ENCODE data around the gene VCX2.
"Not testable (repeated sequence)": the region's sequence is repeated elsewhere in the genome, so short reads cannot be mapped to it uniquely, and the experiment has no call there.

Gene VCX2

DNA sequence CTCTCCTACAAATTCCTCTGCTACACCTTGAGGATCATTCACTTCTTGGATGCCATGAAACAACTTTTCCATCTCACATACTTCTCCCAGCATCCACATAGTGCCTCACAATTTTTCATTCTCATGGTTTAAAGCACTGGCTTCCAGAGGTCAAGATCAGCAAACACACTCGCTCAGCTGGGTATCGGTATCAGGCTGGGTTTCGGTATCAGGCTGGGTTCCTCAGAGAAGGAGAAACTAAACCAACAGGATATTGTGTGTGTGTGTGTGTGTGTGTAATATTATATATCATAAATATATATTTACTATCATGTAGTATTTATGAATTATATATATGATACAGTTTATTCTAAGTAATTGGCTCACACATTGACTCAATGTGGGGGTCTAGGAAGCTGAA, at the start of gene VCX2:
TSS of gene VCX2 (minus strand) at position 99 of the 400 bp plus-strand sequence. CDS start 624 bp downstream, outside the sequence.
- not testable (repeated sequence) for DNase-seq

GRCh38 chrX:8204943-8205342, 33.9 kb upstream of the VCX2 start:
- DNase-seq = no peak

DNA sequence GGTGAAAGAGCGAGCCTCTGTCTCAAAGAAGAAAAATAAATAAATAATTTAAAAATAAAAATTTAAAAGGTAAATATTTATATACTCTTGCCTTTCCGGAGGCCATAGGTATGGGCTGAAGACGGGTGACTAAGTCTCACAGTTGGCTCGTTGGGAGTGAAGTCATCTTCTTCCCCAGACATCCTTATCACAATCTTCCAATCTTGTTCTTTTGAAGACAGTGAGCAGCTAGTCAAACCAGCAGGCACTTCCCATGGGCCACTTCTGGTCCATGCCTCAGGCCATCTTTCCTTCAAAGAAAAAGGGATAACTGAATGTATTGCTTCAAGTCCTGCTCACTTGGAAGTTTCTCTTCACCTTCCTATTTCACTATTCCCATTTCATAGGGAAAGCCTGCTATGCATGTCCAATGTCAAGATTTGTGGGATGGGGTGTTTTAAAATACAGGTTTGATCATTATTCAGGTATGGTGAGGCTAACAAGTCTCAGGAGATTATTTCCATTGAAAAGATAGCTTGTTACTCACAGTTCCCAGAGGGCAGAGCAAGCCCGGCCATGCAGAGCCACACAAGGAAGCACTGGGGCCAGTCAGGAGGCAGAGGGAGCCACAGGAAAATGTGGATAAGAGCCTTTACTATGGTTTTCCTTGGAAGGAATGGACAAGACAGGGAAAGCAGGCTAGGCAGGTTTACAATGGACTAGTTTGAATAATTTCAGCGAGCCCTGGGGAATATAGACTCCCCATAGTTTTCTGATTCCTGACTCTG, 33.3 kb upstream of the VCX2 start:
- no peak for DNase-seq

- DNase-seq = no peak
Measured at GRCh38 chrX:8201896-8202331, 30.8 kb upstream of the VCX2 start.

GRCh38 chrX:8196776-8197175, 25.7 kb upstream of the VCX2 start:
- no peak for DNase-seq

- DNase-seq = no peak
Measured at GRCh38 chrX:8194216-8194615, 23.1 kb upstream of the VCX2 start.

GRCh38 chrX:8192276-8192675, 21.2 kb upstream of the VCX2 start:
- no peak for DNase-seq

- no peak for DNase-seq
Measured at GRCh38 chrX:8191022-8191421, 20.0 kb upstream of the VCX2 start.

GRCh38 chrX:8190341-8190830, 19.3 kb upstream of the VCX2 start:
- no peak for DNase-seq

DNA sequence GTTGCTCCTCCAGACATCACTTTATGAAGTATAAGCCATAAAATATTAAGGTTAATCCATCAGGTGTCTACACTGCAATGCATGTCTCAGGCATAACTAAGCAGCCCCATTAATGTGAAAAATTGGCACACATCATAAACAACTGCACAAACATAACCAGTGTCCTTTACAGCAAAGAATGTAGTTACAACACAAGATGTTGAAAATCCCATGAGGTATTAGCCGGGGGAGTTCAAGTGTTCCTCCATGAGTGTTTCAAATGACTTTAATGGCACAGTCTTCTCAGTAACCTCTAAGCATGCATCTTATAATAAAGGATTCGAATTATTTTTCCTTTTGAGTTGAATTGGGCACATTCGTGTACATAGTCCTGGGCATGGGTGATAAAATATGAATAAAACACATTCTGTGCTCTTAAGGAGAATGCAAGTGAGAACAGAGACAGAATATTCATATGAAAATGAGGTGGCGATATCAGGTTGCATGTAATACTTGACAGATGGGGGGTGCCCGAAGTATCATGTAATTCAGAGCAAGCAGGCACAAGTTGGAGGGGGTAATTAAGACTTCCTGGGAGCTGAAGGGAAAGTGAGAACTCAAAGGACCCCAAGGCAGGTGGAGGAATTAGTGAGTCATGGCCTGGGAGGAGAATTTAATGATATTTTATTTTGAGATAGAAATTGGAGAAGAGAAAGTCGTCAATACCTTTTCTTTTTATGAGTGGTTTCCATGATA, 18.2 kb upstream of the VCX2 start:
- DNase-seq = no peak

GRCh38 chrX:8183346-8183745, 12.3 kb upstream of the VCX2 start:
- no peak for DNase-seq

- no peak for DNase-seq
Measured at GRCh38 chrX:8179656-8180055, 8.6 kb upstream of the VCX2 start.

GRCh38 chrX:8154011-8154410, 17.1 kb downstream of the VCX2 start:
- DNase-seq = not testable (repeated sequence)

GRCh38 chrX:8147226-8147625, 23.8 kb downstream of the VCX2 start:
- DNase-seq = no peak

- no peak for DNase-seq
Measured at GRCh38 chrX:8144925-8145324, 26.1 kb downstream of the VCX2 start.

DNA sequence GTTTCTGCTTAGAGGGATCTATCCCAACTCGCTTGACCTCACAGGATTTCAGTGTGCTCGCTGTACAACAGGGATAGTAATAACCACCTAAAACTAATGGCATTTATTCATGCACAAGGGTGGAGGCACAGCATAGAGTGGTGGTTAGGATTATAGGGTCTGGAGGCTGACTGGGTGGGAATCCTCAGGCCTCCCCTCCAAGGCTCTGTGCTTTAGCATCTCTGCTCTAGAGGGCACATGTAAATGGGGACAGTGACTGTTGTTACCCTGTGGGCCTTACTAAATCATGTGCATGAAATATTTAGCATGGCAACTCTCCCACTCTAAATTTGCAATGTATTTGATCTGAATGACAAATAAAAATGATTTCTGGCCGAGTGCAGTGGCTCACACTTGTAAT, 29.2 kb downstream of the VCX2 start:
- no peak for DNase-seq

DNA sequence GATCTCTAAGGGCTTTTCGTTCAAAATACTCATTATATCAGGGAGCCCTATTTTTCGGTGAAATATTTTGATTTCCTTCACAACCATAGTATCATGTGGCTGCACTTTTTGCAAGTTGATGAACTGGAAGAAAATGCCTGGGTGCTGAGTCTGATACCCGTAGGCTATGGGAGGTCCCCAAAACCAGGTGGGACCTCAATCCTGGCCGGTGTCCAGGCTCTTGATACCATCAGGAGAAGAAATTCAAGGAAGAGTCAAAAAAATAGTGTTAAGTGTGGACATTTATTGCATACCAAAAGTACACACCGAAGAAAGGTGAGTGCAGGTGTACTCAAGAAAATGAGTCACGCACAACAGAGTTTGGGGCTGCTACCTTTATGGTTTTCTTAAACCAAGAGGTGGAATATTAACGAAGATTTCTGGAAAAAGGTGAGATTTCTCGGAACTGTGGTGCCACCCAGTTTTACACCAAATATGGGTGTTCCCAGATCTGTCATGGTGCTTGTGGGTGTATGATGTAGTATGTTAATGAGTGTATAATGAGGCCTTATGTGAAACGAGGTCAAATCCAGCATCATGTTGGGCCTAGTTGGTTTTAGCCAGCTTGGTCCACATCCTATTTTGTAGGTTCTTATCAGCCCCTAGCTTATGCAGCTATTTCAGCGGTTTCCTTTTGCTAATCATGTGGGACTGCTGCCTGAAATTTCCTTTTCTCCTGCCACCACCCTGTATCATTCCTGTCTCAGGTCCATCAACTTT, 29.9 kb downstream of the VCX2 start:
- DNase-seq = no peak

DNA sequence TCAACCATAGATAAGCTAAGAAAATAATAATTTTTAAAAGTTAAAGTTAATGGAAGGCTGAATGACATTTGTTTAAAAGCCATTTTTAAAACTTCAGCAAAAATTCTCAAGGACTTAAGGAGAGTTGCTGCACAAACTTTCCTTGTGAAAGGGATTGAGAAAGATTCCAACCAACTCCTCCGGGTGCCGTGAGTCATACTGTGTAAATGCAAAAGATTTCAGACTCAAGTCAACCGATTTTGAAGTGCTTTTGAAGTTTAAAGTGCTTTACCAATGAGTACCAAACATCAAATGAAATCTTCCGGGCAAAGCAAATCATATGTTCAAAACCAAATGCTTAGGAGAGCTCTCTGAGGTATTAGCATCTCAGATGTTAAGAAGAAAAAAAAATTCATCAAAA, 31.4 kb downstream of the VCX2 start:
- no peak for DNase-seq

- DNase-seq = no peak
Measured at GRCh38 chrX:8138252-8138651, 32.8 kb downstream of the VCX2 start.

- no peak for DNase-seq
Measured at GRCh38 chrX:8126648-8127047, 44.4 kb downstream of the VCX2 start.

DNA sequence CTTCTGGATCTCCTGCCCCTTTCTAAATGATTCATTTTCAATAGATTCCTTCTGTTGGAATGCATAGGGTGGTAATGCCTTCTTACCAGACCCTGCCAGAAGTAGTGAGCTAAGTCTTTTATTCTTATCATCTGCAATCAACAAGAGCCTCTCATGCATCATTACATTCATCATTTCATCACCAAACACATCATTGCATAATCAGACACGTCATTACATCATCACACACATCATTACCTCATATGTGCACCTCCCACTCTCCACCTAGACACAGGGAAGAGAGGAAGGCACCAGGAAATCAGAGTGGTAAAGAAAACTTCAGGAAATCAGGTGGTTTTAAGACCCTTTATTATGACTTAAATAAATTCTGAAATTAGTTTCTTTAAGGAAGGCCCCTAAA, 45.0 kb downstream of the VCX2 start:
- no peak for DNase-seq

DNA sequence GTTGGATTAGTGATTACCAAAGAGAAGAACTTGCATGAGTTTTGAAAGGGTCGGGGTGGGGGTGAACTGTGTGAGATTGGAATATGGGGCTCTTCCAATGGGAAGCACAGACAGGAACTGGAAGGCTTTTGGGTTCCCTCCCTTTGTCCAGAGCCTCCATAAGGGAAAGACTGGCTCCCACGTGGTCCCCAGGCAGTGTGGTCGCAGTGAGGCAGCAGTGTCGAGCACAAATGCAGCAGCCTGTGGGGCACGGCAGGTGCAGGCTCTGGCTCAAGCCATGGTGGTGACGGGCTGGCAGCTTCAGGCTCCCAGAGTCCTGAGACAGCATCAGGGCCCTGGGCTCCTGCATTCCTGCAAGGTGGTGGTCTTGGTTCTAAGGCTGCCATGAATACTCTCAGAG, 45.5 kb downstream of the VCX2 start:
- DNase-seq = no peak

- DNase-seq = no peak
Measured at GRCh38 chrX:8122538-8122937, 48.5 kb downstream of the VCX2 start.

Data from bone marrow (tissue), 2 donors.